Esophagus muscularis mucosa (tissue), 3 donors: ENCODE results near the gene OGDH.

Source experiments
- POLR2A ChIP-seq: fragments of 450-650 bp; IDR thresholded peaks from one replicate; pipeline ENCODE4 v1.6.1; 2017; ENCODE audit warnings: antibody characterized with exemption, moderate library complexity, mild to moderate bottlenecking, low read depth
- TF ChIP-seq, protein P1 (sequence below), 3 experiments: fragments of 200-600 bp in 2 of 3; fragments of 450-650 bp in 1 of 3; sonication (generic) in 2 of 3; IDR thresholded peaks; one replicate each; pipeline ENCODE4 v1.5.1; 2017 to 2019; ENCODE audit warnings: antibody characterized with exemption in 3 of 3, mild to moderate bottlenecking in 2 of 3, moderate library complexity in 1 of 3

DNA sequence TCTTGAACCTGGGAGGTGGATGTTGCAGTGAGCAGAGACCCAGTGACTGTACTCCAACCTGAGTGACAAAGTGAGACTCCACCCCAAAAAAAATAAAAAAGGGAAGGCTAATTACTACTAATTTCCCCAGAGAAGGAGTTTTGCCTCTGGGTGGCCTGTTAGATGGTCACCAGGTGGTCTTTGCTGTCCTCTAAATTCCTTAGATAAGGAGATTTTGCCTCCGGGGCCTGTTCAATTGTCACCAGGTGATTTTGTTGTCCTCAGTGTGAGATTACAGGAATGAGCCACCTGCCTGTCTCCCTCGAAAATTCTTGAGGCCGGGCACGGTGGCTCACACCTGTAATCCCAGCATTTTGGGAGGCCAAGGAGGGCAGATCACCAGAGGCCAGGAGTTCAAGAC, 117.8 kb downstream of the OGDH start:
- TF ChIP-seq, protein P1, sequence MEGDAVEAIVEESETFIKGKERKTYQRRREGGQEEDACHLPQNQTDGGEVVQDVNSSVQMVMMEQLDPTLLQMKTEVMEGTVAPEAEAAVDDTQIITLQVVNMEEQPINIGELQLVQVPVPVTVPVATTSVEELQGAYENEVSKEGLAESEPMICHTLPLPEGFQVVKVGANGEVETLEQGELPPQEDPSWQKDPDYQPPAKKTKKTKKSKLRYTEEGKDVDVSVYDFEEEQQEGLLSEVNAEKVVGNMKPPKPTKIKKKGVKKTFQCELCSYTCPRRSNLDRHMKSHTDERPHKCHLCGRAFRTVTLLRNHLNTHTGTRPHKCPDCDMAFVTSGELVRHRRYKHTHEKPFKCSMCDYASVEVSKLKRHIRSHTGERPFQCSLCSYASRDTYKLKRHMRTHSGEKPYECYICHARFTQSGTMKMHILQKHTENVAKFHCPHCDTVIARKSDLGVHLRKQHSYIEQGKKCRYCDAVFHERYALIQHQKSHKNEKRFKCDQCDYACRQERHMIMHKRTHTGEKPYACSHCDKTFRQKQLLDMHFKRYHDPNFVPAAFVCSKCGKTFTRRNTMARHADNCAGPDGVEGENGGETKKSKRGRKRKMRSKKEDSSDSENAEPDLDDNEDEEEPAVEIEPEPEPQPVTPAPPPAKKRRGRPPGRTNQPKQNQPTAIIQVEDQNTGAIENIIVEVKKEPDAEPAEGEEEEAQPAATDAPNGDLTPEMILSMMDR (IDR thresholded peaks at IDR 0.05), result no peak
- TF ChIP-seq POLR2A, result no peak
